Adipose tissue (tissue), 3 donors: ENCODE measurements around the gene UQCRC2. TPM values are rescaled to one million over a fixed set of nuclear protein-coding genes. Genes with fewer than 3 reads are reported as not detected.
"Not testable (repeated sequence)": the region's sequence is repeated elsewhere in the genome, so short reads cannot be mapped to it uniquely, and the experiment has no call there.

Experiments
- H3K27ac ChIP-seq: one replicate; pipeline ENCODE4 v1.5.1; 2013; ENCODE audit warnings: low read depth, low read length
- WGBS, 3 donors: extraction: QIAGEN DNeasy Blood & Tissue Kit; methylation state at CpG; one replicate each; pipeline ENCODE4 v1.1.7; 2013; 5-methylcytosine and 5-hydroxymethylcytosine counted together
- polyA plus RNA-seq, 3 donors: library from polyadenylated mRNA; stranded (reverse); fragments of 200-250 nt; gene quantifications; one replicate each; pipeline ENCODE4 v1.2.3, GENCODE V29; 2013
- donor health status: healthy with polysubstance abuse.
- donor health status: Bipolar disorder and iron deficiency.
- donor health status: healthy.

The UQCRC2 gene
- polyA plus RNA-seq, 3 donors = 93.8 to 219 (median 138) TPM

DNA sequence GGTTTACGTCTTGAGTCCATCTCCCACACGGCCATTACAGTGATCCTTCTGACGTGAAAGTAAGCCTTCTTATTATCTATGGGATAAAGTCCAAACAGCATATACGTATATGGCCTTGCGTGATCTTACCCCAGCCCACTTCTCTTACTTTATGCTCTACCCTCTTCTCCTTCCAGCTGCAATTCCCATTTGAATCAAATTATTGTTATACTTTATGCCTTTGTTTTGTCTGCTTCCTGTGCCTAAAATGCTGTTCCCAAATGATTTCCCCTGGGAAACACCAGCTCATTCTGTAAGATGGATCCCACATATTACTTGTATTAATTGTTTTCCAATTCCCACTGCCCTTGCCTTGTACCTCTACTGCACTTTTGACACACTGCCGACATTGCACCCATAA, 11.2 kb downstream of the UQCRC2 start:
- WGBS, 3 donors = 77 to 87% (median 83%) methylated on average over 6 of the region's 6 CpGs

DNA sequence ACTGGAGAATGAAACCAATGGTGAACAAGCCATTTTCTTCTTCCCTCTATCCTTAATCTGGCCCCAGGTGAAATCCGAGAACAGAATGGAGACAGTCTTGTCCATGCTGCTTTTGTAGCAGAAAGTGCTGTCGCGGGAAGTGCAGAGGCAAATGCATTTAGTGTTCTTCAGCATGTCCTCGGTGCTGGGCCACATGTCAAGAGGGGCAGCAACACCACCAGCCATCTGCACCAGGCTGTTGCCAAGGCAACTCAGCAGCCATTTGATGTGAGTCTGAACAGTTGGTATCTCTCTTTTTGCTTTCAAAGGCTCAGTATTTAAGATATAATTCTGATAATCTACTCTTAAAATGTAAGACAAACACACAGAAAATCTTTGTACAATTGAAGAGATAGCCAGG, 18.7 kb downstream of the UQCRC2 start:
- 91 to 94% (median 92%) methylated on average over 4 of the region's 4 CpGs for WGBS, 3 donors
- no peak overlapping the region for H3K27ac ChIP-seq

More for the DNA sequence above, 11.2 kb downstream of the UQCRC2 start:
- no peak overlapping the region for H3K27ac ChIP-seq

DNA sequence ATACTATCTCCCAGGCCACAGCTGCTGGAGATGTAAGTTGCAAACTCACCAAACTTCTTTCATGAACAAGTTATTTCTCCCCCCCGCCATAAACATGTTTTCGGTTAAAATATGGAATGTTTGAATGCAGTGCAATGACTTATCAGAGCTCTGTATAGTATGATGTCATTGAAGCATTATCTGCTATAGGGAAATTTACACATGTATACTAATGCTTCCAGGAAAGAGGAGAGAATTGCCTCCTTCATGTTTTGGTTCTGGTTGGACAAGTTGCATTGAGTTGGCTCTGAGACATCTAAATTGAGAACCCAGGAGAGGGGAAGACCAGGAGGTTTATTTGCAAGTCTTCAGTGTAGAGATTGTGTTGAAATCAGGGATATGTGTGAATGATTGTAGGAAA, 20.8 kb downstream of the UQCRC2 start:
- 92 to 99% (median 98%) methylated on average over 2 of the region's 2 CpGs for WGBS, 3 donors
- H3K27ac ChIP-seq = no peak overlapping the region

DNA sequence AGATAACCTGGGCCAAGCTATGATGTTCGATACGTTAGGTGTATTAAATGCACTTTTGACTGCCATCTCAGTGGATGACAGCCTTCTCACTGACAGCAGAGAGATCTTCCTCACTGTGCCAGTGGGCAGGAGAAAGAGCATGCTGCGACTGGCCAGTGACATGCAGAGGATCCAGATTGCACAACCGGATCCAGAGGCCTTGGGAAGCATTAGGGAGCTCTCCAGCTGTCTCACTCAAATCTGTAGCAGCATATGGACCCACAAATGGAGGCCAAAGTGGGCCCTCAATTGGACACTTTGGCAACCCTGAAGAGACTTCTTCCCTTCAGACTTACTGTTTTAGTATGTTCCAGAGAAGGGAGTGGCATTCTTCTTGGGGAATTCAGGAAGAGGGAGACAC, 26.9 kb downstream of the UQCRC2 start:
- H3K27ac ChIP-seq = no peak overlapping the region
- 80 to 90% (median 86%) methylated on average over 4 of the region's 4 CpGs for WGBS, 3 donors

DNA sequence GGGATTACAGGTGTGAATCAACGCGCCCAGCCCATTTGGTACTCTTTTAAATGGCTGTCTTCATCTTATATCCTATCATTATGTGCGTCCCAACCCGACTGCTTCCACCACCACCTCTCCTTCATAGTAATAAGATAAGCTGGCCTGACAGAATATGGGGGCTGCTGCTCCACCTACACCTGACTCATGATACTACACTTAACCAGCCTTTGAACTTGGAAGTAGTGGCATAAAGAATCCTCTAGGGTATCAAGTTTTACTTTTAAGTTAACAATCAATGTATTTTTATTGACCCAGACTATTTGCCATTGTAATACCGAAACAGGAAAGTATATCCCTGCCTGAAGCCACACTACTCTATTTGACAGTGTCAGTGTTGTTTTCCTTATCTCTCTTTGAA, 28.9 kb downstream of the UQCRC2 start:
- no peak overlapping the region for H3K27ac ChIP-seq
- 93 to 95% (median 95%) methylated on average over 5 of the region's 5 CpGs for WGBS, 3 donors

DNA sequence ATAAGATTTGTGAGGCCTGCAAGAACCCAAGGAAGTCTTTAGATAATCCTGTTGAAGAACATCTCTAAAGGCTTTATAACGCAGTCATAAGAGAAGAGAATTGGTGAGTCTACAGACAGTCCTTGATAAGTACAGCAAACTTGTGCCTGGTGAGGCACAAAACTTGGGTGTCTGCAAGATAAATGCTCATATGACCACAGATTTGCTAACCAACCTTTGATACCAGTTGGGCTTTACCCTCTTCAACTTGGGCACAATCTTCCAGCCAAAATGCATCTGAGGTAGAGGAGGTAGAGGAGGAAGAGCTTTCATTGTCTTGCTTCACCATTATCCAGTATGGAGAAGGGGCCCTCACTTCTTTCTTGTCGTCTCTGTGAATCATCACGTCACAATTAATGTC, 30.9 kb downstream of the UQCRC2 start:
- no peak overlapping the region for H3K27ac ChIP-seq
- WGBS, 3 donors = 83 to 96% (median 93%) methylated on average over 3 of the region's 3 CpGs

- no peak overlapping the region for H3K27ac ChIP-seq
Measured at GRCh38 chr16:21985524-21985923, 32.4 kb downstream of the UQCRC2 start.

- WGBS, 3 donors = 86 to 93% (median 88%) methylated on average over 4 of the region's 4 CpGs
- no peak overlapping the region for H3K27ac ChIP-seq
Measured at GRCh38 chr16:21986692-21987246, 33.6 kb downstream of the UQCRC2 start.

DNA sequence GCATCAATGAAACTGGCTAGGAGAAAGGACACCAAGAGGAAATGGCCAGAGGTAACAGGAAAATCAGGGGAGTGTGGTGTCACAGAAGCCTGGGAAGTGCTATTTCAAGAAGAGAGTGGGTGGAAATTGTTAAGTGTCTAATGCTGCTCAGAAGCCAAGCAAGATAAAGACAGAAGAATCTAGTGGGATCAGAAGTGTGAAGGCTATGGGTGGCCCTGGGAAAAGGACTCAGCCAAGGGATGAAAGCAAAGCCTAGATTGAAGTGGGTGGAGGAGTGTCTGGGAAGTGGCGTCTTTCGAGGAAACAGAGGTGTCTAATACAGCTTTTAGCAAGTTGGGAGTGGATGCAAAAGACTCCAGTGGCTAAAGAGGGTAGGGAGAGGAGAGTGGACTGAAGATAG, 34.3 kb downstream of the UQCRC2 start:
- H3K27ac ChIP-seq = no peak overlapping the region
- 60 to 85% (median 65%) methylated on average over 2 of the region's 2 CpGs for WGBS, 3 donors

DNA sequence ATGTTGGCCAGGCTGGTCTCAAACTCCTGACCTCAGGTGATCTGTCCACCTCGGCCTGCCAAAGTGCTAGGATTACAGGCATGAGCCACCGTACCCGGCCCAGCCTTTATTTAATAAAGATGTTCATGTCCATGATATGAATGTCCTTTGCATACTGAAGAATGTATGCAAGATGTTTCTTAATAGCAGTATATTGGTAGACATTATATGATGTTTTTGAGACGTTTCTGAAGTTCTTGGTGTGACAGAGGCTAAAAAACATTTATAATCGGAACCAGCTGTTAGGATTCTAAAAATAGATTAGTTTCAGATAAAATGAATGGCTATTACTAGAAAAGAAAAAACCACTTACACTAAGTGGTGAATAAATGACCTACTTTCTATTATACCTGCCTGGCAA, 36.0 kb downstream of the UQCRC2 start:
- 51 to 74% (median 67%) methylated on average over 5 of the region's 5 CpGs for WGBS, 3 donors
- no peak overlapping the region for H3K27ac ChIP-seq

DNA sequence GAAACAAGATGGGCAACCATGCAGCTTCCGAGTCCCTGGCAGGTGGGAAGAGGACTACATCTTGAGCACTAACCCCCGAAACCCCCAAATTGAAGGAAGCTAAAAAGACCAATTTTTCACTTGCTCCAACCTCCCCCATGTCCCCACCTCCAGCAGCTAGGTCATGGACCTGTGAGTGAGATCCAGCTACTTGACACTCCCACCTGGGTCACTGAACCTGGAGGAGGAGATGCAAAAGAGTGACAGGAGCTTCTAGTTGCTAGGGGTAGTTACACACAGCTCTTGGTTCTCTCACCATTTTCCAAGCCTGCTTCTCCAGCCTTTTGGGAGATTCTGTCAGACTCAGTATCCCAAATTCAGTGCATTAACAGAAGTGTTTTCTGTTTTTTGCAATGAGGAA, 36.6 kb downstream of the UQCRC2 start:
- no peak overlapping the region for H3K27ac ChIP-seq
- 92 to 97% (median 97%) methylated on average over 2 of the region's 2 CpGs for WGBS, 3 donors

- 22 to 61% (median 46%) methylated on average over 3 of the region's 3 CpGs for WGBS, 3 donors
- no peak overlapping the region for H3K27ac ChIP-seq
Measured at GRCh38 chr16:21990381-21990944, 37.3 kb downstream of the UQCRC2 start.

GRCh38 chr16:21991621-21992020, 38.5 kb downstream of the UQCRC2 start:
- WGBS, 3 donors = 60 to 84% (median 66%) methylated on average over 6 of the region's 6 CpGs
- H3K27ac ChIP-seq = no peak overlapping the region

DNA sequence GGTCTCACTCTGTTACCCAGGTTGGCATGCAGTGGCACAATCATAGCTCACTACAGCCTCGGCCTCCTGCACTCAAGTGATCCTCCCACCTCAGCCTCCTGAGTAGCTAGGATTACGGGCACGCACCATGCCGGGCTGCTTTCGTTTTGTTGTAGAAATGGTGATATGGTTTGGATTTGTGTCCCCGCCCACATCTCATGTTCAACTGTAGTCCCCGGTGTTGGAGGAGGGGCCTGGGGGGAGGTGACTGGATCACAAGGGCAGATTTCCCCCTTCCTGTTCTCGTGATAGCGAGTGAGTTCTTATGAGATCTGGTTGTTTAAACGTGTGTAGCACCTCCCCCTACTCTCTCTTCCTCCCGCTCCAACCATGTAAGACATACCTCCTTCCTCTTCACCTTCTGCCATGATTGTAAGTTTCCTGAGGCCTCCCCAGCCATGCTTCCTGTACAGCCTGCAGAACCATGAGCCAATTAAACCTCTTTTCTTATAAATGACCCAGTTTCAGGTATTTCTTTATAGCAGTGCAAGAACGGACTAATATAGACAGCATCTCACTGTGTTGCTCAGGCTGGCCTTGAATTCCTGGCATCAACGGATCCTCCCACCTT, 41.8 kb downstream of the UQCRC2 start:
- no peak overlapping the region for H3K27ac ChIP-seq
- 83 to 87% (median 86%) methylated on average over 13 of the region's 13 CpGs for WGBS, 3 donors

GRCh38 chr16:21996923-21997696, 43.9 kb downstream of the UQCRC2 start:
- H3K27ac ChIP-seq = no peak overlapping the region
- WGBS, 3 donors = 72 to 82% (median 80%) methylated on average over 9 of the region's 9 CpGs

GRCh38 chr16:21997697-21998480, 44.7 kb downstream of the UQCRC2 start:
- no peak overlapping the region for H3K27ac ChIP-seq
- 73 to 84% (median 77%) methylated on average over 7 of the region's 7 CpGs for WGBS, 3 donors

GRCh38 chr16:22001591-22001990, 48.4 kb downstream of the UQCRC2 start:
- whole genome bisulfite sequencing, 3 donors = 59 to 76% (median 62%) methylated on average over 1 of the region's 1 CpG

GRCh38 chr16:22002047-22002446, 48.9 kb downstream of the UQCRC2 start:
- not testable (repeated sequence) for H3K27ac ChIP-seq
- 90 to 95% (median 94%) methylated on average over 1 of the region's 1 CpG for WGBS, 3 donors

More at GRCh38 chr16:22001591-22001990, 48.4 kb downstream of the UQCRC2 start:
- no peak overlapping the region for H3K27ac ChIP-seq

GRCh38 chr16:22003195-22003594, 50.0 kb downstream of the UQCRC2 start:
- no peak overlapping the region for H3K27ac ChIP-seq
- WGBS, 3 donors = 77 to 91% (median 88%) methylated on average over 4 of the region's 4 CpGs
